HG02938 (cell line): Measurements from ENCODE around the gene HINFP.

Source experiments
- ATAC-seq: cut with Tn5 transposase; IDR thresholded peaks from one replicate; pipeline ENCODE4 v1.9.1; 2021; ENCODE audit warnings: mild to moderate bottlenecking, moderate library complexity; ENCODE audit not compliant: unreplicated experiment

HINFP gene

GRCh38 chr11:119121008-119121810 lies at the start of gene HINFP:
TSS of gene HINFP (plus strand) at chr11:119121580. CDS start at chr11:119126945, 5,365 bp downstream.
- peak; percentile 93 for ATAC-seq

GRCh38 chr11:119077839-119078238 lies 43.5 kb upstream of the HINFP start:
- no peak for ATAC-seq

- no peak for ATAC-seq
Measured at GRCh38 chr11:119078675-119079420, 42.5 kb upstream of the HINFP start.

GRCh38 chr11:119081682-119082260 lies 39.6 kb upstream of the HINFP start:
- ATAC-seq = no peak

- peak; percentile 92 for ATAC-seq
Measured at GRCh38 chr11:119084663-119085436, 36.5 kb upstream of the HINFP start, which contains the start of gene HMBS. TSS of gene HMBS (plus strand) at chr11:119084881. CDS start at chr11:119085034, 153 bp downstream.

- peak; percentile 18 for ATAC-seq
Measured at GRCh38 chr11:119085437-119085847, 35.9 kb upstream of the HINFP start.

- no peak for ATAC-seq
Measured at GRCh38 chr11:119087123-119087522, 34.3 kb upstream of the HINFP start.

GRCh38 chr11:119087747-119088241 lies 33.6 kb upstream of the HINFP start:
- ATAC-seq = no peak

- ATAC-seq = no peak
Measured at GRCh38 chr11:119088406-119088805, 33.0 kb upstream of the HINFP start.

GRCh38 chr11:119089319-119089718 lies 32.1 kb upstream of the HINFP start:
- ATAC-seq = no peak

GRCh38 chr11:119091178-119091577 lies 30.2 kb upstream of the HINFP start:
- ATAC-seq = no peak

GRCh38 chr11:119091966-119092879 lies 29.2 kb upstream of the HINFP start:
- ATAC-seq = no peak

GRCh38 chr11:119092880-119093842 lies 28.2 kb upstream of the HINFP start:
- ATAC-seq = no peak

- peak; percentile 4 for ATAC-seq
Measured at GRCh38 chr11:119093942-119094815, 27.2 kb upstream of the HINFP start.

- peak; percentile 30 for ATAC-seq
Measured at GRCh38 chr11:119094816-119095065, 26.6 kb upstream of the HINFP start.

GRCh38 chr11:119095066-119095880 lies 26.1 kb upstream of the HINFP start:
- peak; percentile 79 for ATAC-seq

- ATAC-seq = no peak
Measured at GRCh38 chr11:119099711-119100110, 21.7 kb upstream of the HINFP start.
